Measurements from ENCODE around the gene PCDHGC4. TPM values are rescaled to one million over a fixed set of nuclear protein-coding genes. Genes with fewer than 3 reads are reported as not detected.

Gene PCDHGC4
- total and polyA plus RNA-seq, 2 of the 8 experiments (the other 6 are each of a cell fraction or from before 2014, with no cell fraction given): 2.1 to 2.4 TPM

GRCh38 chr5:141478321-141478945 is 6.4 kb upstream of the PCDHGC4 start:
- Histone ChIP-seq H2AK5ac (ENCODE audit: low read depth, low read length) (no peak overlapping the region), H4K8ac (ENCODE audit: extremely low read depth, insufficient read depth, low read length) (no peak overlapping the region), H2BK5ac (ENCODE audit: low read depth, low read length) (no peak overlapping the region), H3K9ac (replicated peaks in 1 of 4; ENCODE audit: extremely low read depth in 1 of 4, low read depth in 3 of 4, low read length in 3 of 4) (no peak overlapping the region), H3K4me3 (ENCODE audit: extremely low read depth in 1 of 4, insufficient read depth in 2 of 4, low read depth in 3 of 4, low read length in 4 of 4) (peak overlapping the region in 1 of 4 experiments; percentile 41; a peak in 2 of 8 replicates), H4K91ac (replicated peaks; ENCODE audit: insufficient read length, low read length) (no peak overlapping the region), H3K23ac (ENCODE audit: insufficient read length) (no peak overlapping the region), H3K14ac (ENCODE audit: insufficient read length) (no peak overlapping the region), H3K36me3 (ENCODE audit: control insufficient read depth in 2 of 4, insufficient read depth in 4 of 4, low read length in 3 of 4) (no peaks in the 10 kb centered on the region), H3K18ac (ENCODE audit: extremely low read depth, low read length) (no peak overlapping the region), H3K23me2 (ENCODE audit: low read depth, low read length) (no peaks in the 10 kb centered on the region; the same call in 1 of the 2 replicates), H4K5ac (ENCODE audit: insufficient read length, low read depth, low read length) (no peak overlapping the region), H3K9me3 (ENCODE audit: insufficient read depth in 2 of 2, low read depth in 1 of 2, low read length in 1 of 2) (no peaks in the 10 kb centered on the region), H3K4me1 (replicated peaks in 1 of 4; ENCODE audit: control insufficient read depth in 3 of 4, insufficient read depth in 4 of 4, low read length in 3 of 4) (peaks cover 3 to 6% (median 4%) of the 10 kb centered on the region in 4 experiments; a peak in 5 of 7 replicates), H2BK20ac (ENCODE audit: low read length) (no peak overlapping the region; the same call in 1 of the 2 replicates), H3K4me2 (ENCODE audit: insufficient read depth in 1 of 2, low read depth in 2 of 2, low read length in 2 of 2) (peak overlapping the region; percentile 30; a peak in 3 of 4 replicates), H2AFZ (ENCODE audit: low read length) (no peak overlapping the region), H3K27me3 (replicated peaks in 1 of 4; ENCODE audit: control insufficient read depth in 3 of 4, extremely low read depth in 1 of 4, insufficient read depth in 3 of 4, low read length in 3 of 4) (peaks cover 11 to 24% (median 23%) of the 10 kb centered on the region in 4 experiments), H2BK15ac (ENCODE audit: low read length) (peak overlapping the region; percentile 77; the same call in 1 of the 2 replicates), H4K20me1 (replicated peaks in 1 of 2; ENCODE audit: control insufficient read depth in 1 of 2, insufficient read depth in 2 of 2, low read length in 2 of 2) (peaks cover 0 to 15% of the 10 kb centered on the region in 2 experiments), H3K27ac (ENCODE audit: low read depth, low read length) (no peak overlapping the region), H3K79me1 (ENCODE audit: low read depth, low read length) (no peaks in the 10 kb centered on the region), H2BK120ac (replicated peaks; ENCODE audit: low read depth, low read length) (no peak overlapping the region), H3K79me2 (ENCODE audit: control insufficient read depth in 1 of 2, insufficient read depth in 2 of 2, low read length in 2 of 2) (no peaks in the 10 kb centered on the region), H2BK12ac (ENCODE audit: low read depth, low read length) (0 out of 2 replicates have a peak overlapping the region, but pooled peaks have one; percentile 46), H3K4ac (replicated peaks; ENCODE audit: insufficient read length, low read depth, low read length) (no peak overlapping the region), H3K56ac (replicated peaks; ENCODE audit: insufficient read length, low read depth, low read length) (no peak overlapping the region)
- WGBS, 2 experiments (ENCODE audit: extremely low coverage in 1 of 2, insufficient coverage in 1 of 2, insufficient read length in 1 of 2, insufficient replicate concordance in 2 of 2, low coverage in 1 of 2, low lambda C conversion rate in 2 of 2, missing lambda C conversion rate in 1 of 2): 17% methylated on average over 20 of the region's 20 CpGs; no CpG with 5 or more reads in 1 of the 2 experiments
- DNase-seq (ENCODE audit: low read depth in 1 of 2, low spot score in 2 of 2): peak; percentile 54 to 88
- POLR2A ChIA-PET (ENCODE audit: partially characterized antibody): interaction anchor here (0.9 to 1.6 kb wide), 6 partner anchors 12 to 64 kb away, joined by 3 to 5 read pairs (median 3); partner anchors contain the start of gene PCDHGB7
- CTCF ChIA-PET (ENCODE audit: partially characterized antibody): interaction anchor here (0.7 to 8.6 kb wide), 56 partner anchors 8 to 343 kb away, joined by 3 to 218 read pairs (median 5); partner anchors contain the start of genes PCDHB10, PCDHB14, PCDHB15 and PCDHB5
- peak; percentile 39 for FAIRE-seq
- TF ChIP-seq NRF1 (IDR thresholded peaks at IDR 0.05; ENCODE audit: low read depth, low read length) (no peak), MAFK (IDR thresholded peaks at IDR 0.05; ENCODE audit: low read depth, low read length) (peak; percentile 54; the same call in 1 of the 2 replicates), RFX5 (IDR thresholded peaks at IDR 0.05; ENCODE audit: borderline replicate concordance, low read depth, low read length) (peak; percentile 33; the same call in 1 of the 2 replicates), USF2 (IDR thresholded peaks at IDR 0.05; ENCODE audit: low read length) (no peak), BCL11A (IDR thresholded peaks at IDR 0.05; ENCODE audit: low read depth in 2 of 2, low read length in 2 of 2) (no peak), TCF12 (IDR thresholded peaks at IDR 0.05; ENCODE audit: low read depth, low read length) (peak; percentile 70; the same call in 1 of the 2 replicates), TAF7 (optimal IDR thresholded peaks at IDR 0.05; ENCODE audit: borderline replicate concordance, low read depth, low read length) (no peak), CREB1 (IDR thresholded peaks at IDR 0.05) (peak; percentile 58; the same call in 1 of the 2 replicates), SIRT6 (IDR thresholded peaks at IDR 0.05; ENCODE audit: low read length) (no peak), E2F6 (IDR thresholded peaks at IDR 0.05) (peak; percentile 92), POLR2A (IDR thresholded peaks at IDR 0.05; ENCODE audit: control extremely low read depth in 1 of 2, low read depth in 2 of 2, low read length in 2 of 2) (no peak)
